EH (cell line): Measurements from ENCODE around the gene DLX1.
"Not testable (repeated sequence)": the region's sequence is repeated elsewhere in the genome, so short reads cannot be mapped to it uniquely, and the experiment has no call there.

Source experiments
- DNase-seq: peaks from one replicate; pipeline ENCODE4 v3.0.0-alpha.2; 2015; ENCODE audit warnings: low read depth

Gene DLX1

GRCh38 chr2:172114579-172114978 is 29.3 kb downstream of the DLX1 start:
- no peak for DNase-seq

GRCh38 chr2:172116107-172116506 is 30.8 kb downstream of the DLX1 start:
- no peak for DNase-seq

GRCh38 chr2:172119089-172119488 is 33.8 kb downstream of the DLX1 start:
- DNase-seq: peak; percentile 80

GRCh38 chr2:172120118-172120517 is 34.8 kb downstream of the DLX1 start:
- DNase-seq: no peak

- peak; percentile 3 for DNase-seq
Observed at GRCh38 chr2:172128484-172128883, 43.2 kb downstream of the DLX1 start.

- DNase-seq: no peak
Observed at GRCh38 chr2:172129404-172129803, 44.1 kb downstream of the DLX1 start.

GRCh38 chr2:172131713-172132555 is 46.6 kb downstream of the DLX1 start:
- no peak for DNase-seq

GRCh38 chr2:172134270-172134669 is 49.0 kb downstream of the DLX1 start:
- DNase-seq: no peak

- no peak for DNase-seq
Observed at GRCh38 chr2:172135446-172135845, 50.1 kb downstream of the DLX1 start.

GRCh38 chr2:172137109-172137508 is 51.8 kb downstream of the DLX1 start:
- no peak for DNase-seq

- DNase-seq: no peak
Observed at GRCh38 chr2:172137943-172138342, 52.6 kb downstream of the DLX1 start.

- not testable (repeated sequence) for DNase-seq
Observed at GRCh38 chr2:172138727-172139126, 53.4 kb downstream of the DLX1 start.
